Neural progenitor cell (in vitro differentiated cells): ENCODE results near the gene PRELID1. TPM values are rescaled to one million over a fixed set of nuclear protein-coding genes. Genes with fewer than 3 reads are reported as not detected.

ENCODE experiments used
- DNase-seq: peaks from one replicate; pipeline ENCODE4 v3.0.0-alpha.2; 2016; ENCODE audit warnings: low spot score
- H2AFZ ChIP-seq: fragments of 200-600 bp; sonication (generic); replicated peaks from 2 replicates; pipeline ENCODE4 v1.6.1; 2016; ENCODE audit warnings: antibody characterized with exemption
- H3F3A ChIP-seq: fragments of 200-600 bp; sonication (generic); 2 replicates; pipeline ENCODE4 v1.6.1; 2016; ENCODE audit warnings: antibody characterized with exemption, low read depth
- H3K27ac ChIP-seq: fragments of 200-600 bp; sonication (generic); 2 replicates; pipeline ENCODE4 v1.5.1; 2016; ENCODE audit warnings: mild to moderate bottlenecking
- H3K27me3 ChIP-seq: fragments of 200-600 bp; sonication (generic); 2 replicates; pipeline ENCODE4 v1.6.1; 2016; ENCODE audit warnings: mild to moderate bottlenecking, moderate library complexity
- H3K36me3 ChIP-seq: fragments of 200-600 bp; sonication (generic); 2 replicates; pipeline ENCODE4 v1.5.1; 2016
- H3K4me1 ChIP-seq: fragments of 200-600 bp; sonication (generic); 2 replicates; pipeline ENCODE4 v1.6.1; 2016; ENCODE audit warnings: mixed run types
- H3K4me2 ChIP-seq: fragments of 200-600 bp; sonication (generic); 2 replicates; pipeline ENCODE4 v1.6.1; 2016
- H3K4me3 ChIP-seq: fragments of 200-600 bp; sonication (generic); 2 replicates; pipeline ENCODE4 v1.5.1; 2016
- H3K79me2 ChIP-seq: fragments of 200-600 bp; sonication (generic); 2 replicates; pipeline ENCODE4 v1.6.1; 2016; ENCODE audit warnings: low read depth
- H3K9ac ChIP-seq: fragments of 200-600 bp; sonication (generic); 2 replicates; pipeline ENCODE4 v1.6.1; 2016
- H3K9me3 ChIP-seq: fragments of 200-600 bp; sonication (generic); 2 replicates; pipeline ENCODE4 v1.5.1; 2016; ENCODE audit warnings: low read depth
- H4K20me1 ChIP-seq: fragments of 200-600 bp; sonication (generic); 2 replicates; pipeline ENCODE4 v1.6.1; 2016; ENCODE audit warnings: low read depth
- H3K27ac Mint-ChIP-seq: 3 replicates; pipeline ENCODE4 v1.8.0; 2021; ENCODE audit warnings: mixed read lengths
- H3K27me3 Mint-ChIP-seq: 2 replicates; pipeline ENCODE4 v1.8.0; 2022; ENCODE audit warnings: low read depth, mild to moderate bottlenecking, inconsistent platforms, moderate library complexity, mixed read lengths; ENCODE audit not compliant: insufficient read depth
- H3K36me3 Mint-ChIP-seq: 3 replicates; pipeline ENCODE4 v1.8.0; 2021; ENCODE audit warnings: mixed read lengths
- H3K4me1 Mint-ChIP-seq: 3 replicates; pipeline ENCODE4 v1.8.0; 2021; ENCODE audit warnings: mixed read lengths
- H3K4me3 Mint-ChIP-seq: 3 replicates; pipeline ENCODE4 v1.8.0; 2021; ENCODE audit warnings: mild to moderate bottlenecking, moderate library complexity, mixed read lengths
- H3K9me3 Mint-ChIP-seq: 3 replicates; pipeline ENCODE4 v1.8.0; 2020; ENCODE audit warnings: mixed read lengths
- CTCF ChIP-seq: fragments of 200-600 bp; sonication (generic); IDR thresholded peaks from 2 replicates; pipeline ENCODE4 v1.5.1; 2017; ENCODE audit warnings: antibody characterized with exemption, mild to moderate bottlenecking
- EZH2 ChIP-seq: fragments of 200-600 bp; sonication (generic); IDR thresholded peaks from 2 replicates; pipeline ENCODE4 v1.6.1; 2017; ENCODE audit warnings: antibody characterized with exemption, mild to moderate bottlenecking, moderate library complexity
- EZH2phosphoT487 ChIP-seq: fragments of 200-600 bp; sonication (generic); IDR thresholded peaks from 2 replicates; pipeline ENCODE4 v1.6.1; 2017; ENCODE audit warnings: antibody characterized with exemption
- total RNA-seq: library from RNA; depleted of rRNA; stranded (reverse); fragments of >200 nt; gene quantifications from 2 replicates; pipeline ENCODE4 v1.2.3, GENCODE V29; 2015; ENCODE audit warnings: low replicate concordance

Gene PRELID1
- total RNA-seq, 1 donor from 2014 or later = 133 TPM

GRCh38 chr5:177271113-177271512 lies 32.5 kb upstream of the PRELID1 start:
- TF ChIP-seq EZH2 (no peak), CTCF (no peak), EZH2phosphoT487 (no peak)
- H3K4me1 Mint-ChIP-seq = no peaks in the 10 kb centered on the region
- H3K4me3 Mint-ChIP-seq = no peak overlapping the region
- no peak overlapping the region for H3K4me2 ChIP-seq
- no peak overlapping the region for H3K4me3 ChIP-seq
- H3K27me3 Mint-ChIP-seq = no peaks in the 10 kb centered on the region
- H3K9me3 Mint-ChIP-seq = no peaks in the 10 kb centered on the region
- no peaks in the 10 kb centered on the region for H3K4me1 ChIP-seq
- H3K27ac ChIP-seq = no peak overlapping the region
- no peaks in the 10 kb centered on the region for H4K20me1 ChIP-seq
- H2AFZ ChIP-seq = no peak overlapping the region
- H3K9ac ChIP-seq = no peak overlapping the region
- no peaks in the 10 kb centered on the region for H3K9me3 ChIP-seq
- no peaks in the 10 kb centered on the region for H3K27me3 ChIP-seq
- H3K79me2 ChIP-seq = peaks cover 11% of the 10 kb centered on the region
- H3K36me3 Mint-ChIP-seq = peaks cover 33% of the 10 kb centered on the region
- peaks cover 28% of the 10 kb centered on the region for H3K36me3 ChIP-seq
- H3F3A ChIP-seq = peaks cover 3% of the 10 kb centered on the region
- H3K27ac Mint-ChIP-seq = no peak overlapping the region
- no peak for DNase-seq

DNA sequence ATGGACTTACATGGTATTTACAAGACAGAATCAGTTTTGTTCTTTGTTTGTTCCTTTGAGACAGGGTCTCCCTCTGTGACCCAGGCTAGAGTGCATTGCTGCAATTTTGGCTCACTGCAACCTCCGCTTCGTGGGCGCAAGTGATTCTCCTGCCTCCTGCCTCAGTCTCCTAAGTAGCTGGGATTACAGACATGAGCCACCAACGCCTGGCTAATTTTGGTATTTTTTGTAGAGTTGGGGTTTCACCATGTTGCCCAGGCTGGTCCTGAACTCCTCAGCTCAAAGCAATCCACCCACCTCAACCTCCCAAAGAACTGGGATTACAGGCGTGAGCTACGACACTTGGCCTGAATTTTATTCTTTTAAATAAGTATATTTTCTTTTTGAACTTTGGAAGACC lies 27.7 kb upstream of the PRELID1 start:
- Mint-ChIP-seq H3K27ac (no peak overlapping the region), H3K4me3 (no peak overlapping the region), H3K36me3 (peaks cover 35% of the 10 kb centered on the region), H3K9me3 (no peaks in the 10 kb centered on the region), H3K4me1 (no peaks in the 10 kb centered on the region), H3K27me3 (peaks cover 2% of the 10 kb centered on the region)
- H3K9ac ChIP-seq = no peak overlapping the region
- peaks cover 23% of the 10 kb centered on the region for H3K36me3 ChIP-seq
- no peak overlapping the region for H3K4me2 ChIP-seq
- TF ChIP-seq EZH2 = no peak
- no peak for TF ChIP-seq CTCF
- TF ChIP-seq EZH2phosphoT487 = no peak
- H4K20me1 ChIP-seq = no peaks in the 10 kb centered on the region
- H3K9me3 ChIP-seq = no peaks in the 10 kb centered on the region
- H3K79me2 ChIP-seq = peaks cover 5% of the 10 kb centered on the region
- H3K27me3 ChIP-seq = no peaks in the 10 kb centered on the region
- H3F3A ChIP-seq = peaks cover 2% of the 10 kb centered on the region
- H3K27ac ChIP-seq = no peak overlapping the region
- no peaks in the 10 kb centered on the region for H3K4me1 ChIP-seq
- DNase-seq = no peak
- no peak overlapping the region for H2AFZ ChIP-seq
- no peak overlapping the region for H3K4me3 ChIP-seq

- H3K9ac ChIP-seq = no peak overlapping the region
- H3K79me2 ChIP-seq = peaks cover 5% of the 10 kb centered on the region
- H3K4me1 ChIP-seq = no peaks in the 10 kb centered on the region
- Mint-ChIP-seq H3K36me3 (peaks cover 39% of the 10 kb centered on the region), H3K27me3 (peaks cover 2% of the 10 kb centered on the region), H3K9me3 (no peaks in the 10 kb centered on the region), H3K27ac (no peak overlapping the region), H3K4me3 (no peak overlapping the region), H3K4me1 (no peaks in the 10 kb centered on the region)
- TF ChIP-seq EZH2phosphoT487 (no peak), CTCF (no peak), EZH2 (no peak)
- H3K36me3 ChIP-seq = peaks cover 28% of the 10 kb centered on the region
- no peak for DNase-seq
- H2AFZ ChIP-seq = no peak overlapping the region
- no peaks in the 10 kb centered on the region for H3K27me3 ChIP-seq
- no peaks in the 10 kb centered on the region for H4K20me1 ChIP-seq
- H3K4me2 ChIP-seq = no peak overlapping the region
- H3F3A ChIP-seq = peaks cover 8% of the 10 kb centered on the region
- no peak overlapping the region for H3K4me3 ChIP-seq
- no peak overlapping the region for H3K27ac ChIP-seq
- H3K9me3 ChIP-seq = no peaks in the 10 kb centered on the region
Measured at GRCh38 chr5:177276886-177277285, 26.7 kb upstream of the PRELID1 start.
